ENCODE measurements around the gene NLRP9. TPM values are rescaled to one million over a fixed set of nuclear protein-coding genes. Genes with fewer than 3 reads are reported as not detected.
A peak's percentile ranks its signal among the peaks of the same experiment; 100 is the strongest.

The NLRP9 gene
- total RNA-seq, 2 experiments from 2014 or later: not detected

DNA sequence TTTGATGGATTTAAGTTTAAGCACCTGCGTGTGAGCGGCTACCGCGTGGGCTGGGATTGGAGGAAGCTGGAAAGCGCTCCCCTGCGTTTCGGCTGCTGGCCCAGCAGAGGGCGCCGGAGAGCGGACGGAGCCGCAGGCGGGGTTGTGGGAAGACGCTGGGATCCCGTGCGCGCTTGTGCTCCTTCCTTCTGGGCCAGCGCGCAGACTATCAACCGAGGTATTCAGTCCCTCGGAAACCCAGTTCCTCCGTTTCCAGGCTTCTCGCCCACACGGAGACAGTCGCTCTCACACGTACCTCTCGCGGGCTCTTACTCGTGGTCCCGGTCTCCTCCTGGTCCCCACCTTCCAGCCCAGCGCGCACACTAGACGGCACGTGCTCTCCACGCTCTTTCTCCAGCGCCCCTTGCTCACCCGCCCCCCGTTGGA lies 34.4 kb downstream of the NLRP9 start:
- intact Hi-C loops (cut with micrococcal nuclease): no loop called here
- H3K9me3 Mint-ChIP-seq: no peaks in the 10 kb centered on the region
- no peak overlapping the region for H3K27ac Mint-ChIP-seq
- peaks cover 2% of the 10 kb centered on the region for H3K4me1 Mint-ChIP-seq (ENCODE audit: low read depth)
- CTCF ChIA-PET: interaction anchor here (0.7 to 2.2 kb wide), 6 partner anchors 15 to 106 kb away, joined by 3 to 10 read pairs (median 4); no protein-coding TSS in a partner anchor
- DNase-seq (peak; percentile 61), ATAC-seq (peak; percentile 85)
- POLR2A ChIA-PET: interaction anchor here (0.6 kb wide), 2 partner anchors 91 kb away, joined by 3 read pairs; no protein-coding TSS in a partner anchor
- peaks cover 20% of the 10 kb centered on the region for H3K36me3 Mint-ChIP-seq (ENCODE audit: low read depth)
- H3K27me3 Mint-ChIP-seq: no peaks in the 10 kb centered on the region
- TF ChIP-seq, protein P1, sequence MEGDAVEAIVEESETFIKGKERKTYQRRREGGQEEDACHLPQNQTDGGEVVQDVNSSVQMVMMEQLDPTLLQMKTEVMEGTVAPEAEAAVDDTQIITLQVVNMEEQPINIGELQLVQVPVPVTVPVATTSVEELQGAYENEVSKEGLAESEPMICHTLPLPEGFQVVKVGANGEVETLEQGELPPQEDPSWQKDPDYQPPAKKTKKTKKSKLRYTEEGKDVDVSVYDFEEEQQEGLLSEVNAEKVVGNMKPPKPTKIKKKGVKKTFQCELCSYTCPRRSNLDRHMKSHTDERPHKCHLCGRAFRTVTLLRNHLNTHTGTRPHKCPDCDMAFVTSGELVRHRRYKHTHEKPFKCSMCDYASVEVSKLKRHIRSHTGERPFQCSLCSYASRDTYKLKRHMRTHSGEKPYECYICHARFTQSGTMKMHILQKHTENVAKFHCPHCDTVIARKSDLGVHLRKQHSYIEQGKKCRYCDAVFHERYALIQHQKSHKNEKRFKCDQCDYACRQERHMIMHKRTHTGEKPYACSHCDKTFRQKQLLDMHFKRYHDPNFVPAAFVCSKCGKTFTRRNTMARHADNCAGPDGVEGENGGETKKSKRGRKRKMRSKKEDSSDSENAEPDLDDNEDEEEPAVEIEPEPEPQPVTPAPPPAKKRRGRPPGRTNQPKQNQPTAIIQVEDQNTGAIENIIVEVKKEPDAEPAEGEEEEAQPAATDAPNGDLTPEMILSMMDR (IDR thresholded peaks at IDR 0.05): peak; percentile 82
- H3K4me3 Mint-ChIP-seq: no peak overlapping the region

DNA sequence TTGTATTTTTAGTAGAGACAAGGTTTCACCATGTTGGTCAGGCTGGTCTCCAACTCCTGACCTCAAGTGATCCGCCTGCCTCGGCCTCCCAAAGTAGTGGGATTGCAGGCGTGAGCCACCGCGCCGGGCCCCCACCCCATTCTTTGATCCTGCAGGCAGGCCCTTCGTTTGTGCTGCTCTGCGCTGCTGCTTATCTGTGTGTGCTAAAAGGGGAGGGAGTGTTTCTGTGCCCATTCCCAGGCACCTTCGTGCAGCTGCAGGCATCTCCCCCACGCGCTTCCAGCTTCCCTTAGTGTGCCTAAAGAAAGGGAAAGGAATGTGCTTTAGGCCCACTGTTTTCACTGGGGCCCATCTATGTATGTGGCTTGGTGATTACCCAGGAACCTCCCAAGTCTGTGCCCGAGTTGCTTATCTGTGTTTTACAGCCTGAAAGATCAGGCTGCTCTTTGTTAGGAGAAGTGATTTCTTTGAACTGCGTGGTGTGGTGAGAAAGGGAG lies 36.0 kb downstream of the NLRP9 start:
- no peak overlapping the region for H3K4me3 Mint-ChIP-seq
- ATAC-seq (no peak), DNase-seq (no peak)
- ChIA-PET CTCF (interaction anchor here (0.6 to 2.2 kb wide), 3 partner anchors 9 to 107 kb away, joined by 3 to 10 read pairs (median 5); no protein-coding TSS in a partner anchor), POLR2A (interaction anchor here (0.8 kb wide), 1 partner anchor 1361 kb away, joined by 3 read pairs; no protein-coding TSS in a partner anchor)
- peaks cover 24% of the 10 kb centered on the region for H3K36me3 Mint-ChIP-seq (ENCODE audit: low read depth)
- peaks cover 2% of the 10 kb centered on the region for H3K4me1 Mint-ChIP-seq (ENCODE audit: low read depth)
- no peak overlapping the region for H3K27ac Mint-ChIP-seq
- intact Hi-C loops (cut with micrococcal nuclease): no loop called here
- H3K27me3 Mint-ChIP-seq: no peaks in the 10 kb centered on the region
- no peaks in the 10 kb centered on the region for H3K9me3 Mint-ChIP-seq
- TF ChIP-seq, protein P1 (IDR thresholded peaks at IDR 0.05): no peak

DNA sequence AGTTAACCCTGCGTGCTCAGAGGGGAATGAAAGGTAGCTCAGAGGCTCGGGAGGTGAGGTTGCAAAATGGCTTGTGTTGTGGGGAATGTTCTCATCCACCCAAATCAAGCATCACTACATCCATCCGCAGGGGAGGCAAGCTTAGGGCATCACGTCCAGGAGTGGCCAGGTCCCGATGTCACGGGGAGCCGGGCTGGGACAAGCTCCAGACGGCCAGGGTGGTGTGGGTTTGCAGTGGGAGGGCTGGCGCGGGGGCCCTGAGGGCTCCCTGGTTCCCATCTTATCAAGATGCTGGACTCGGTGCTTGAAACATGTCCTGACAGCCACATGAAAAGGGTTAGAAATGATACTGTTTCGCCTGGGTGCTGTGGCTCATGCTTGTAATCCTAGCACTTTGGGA lies 37.4 kb downstream of the NLRP9 start:
- peaks cover 24% of the 10 kb centered on the region for H3K36me3 Mint-ChIP-seq (ENCODE audit: low read depth)
- ChIA-PET POLR2A (no interaction called here), CTCF (no interaction called here)
- H3K4me3 Mint-ChIP-seq: no peak overlapping the region
- no peaks in the 10 kb centered on the region for H3K9me3 Mint-ChIP-seq
- intact Hi-C loops (cut with micrococcal nuclease): no loop called here
- TF ChIP-seq, protein P1 (IDR thresholded peaks at IDR 0.05): no peak
- ATAC-seq (no peak), DNase-seq (no peak)
- H3K27ac Mint-ChIP-seq: no peak overlapping the region
- no peaks in the 10 kb centered on the region for H3K27me3 Mint-ChIP-seq
- H3K4me1 Mint-ChIP-seq (ENCODE audit: low read depth): peaks cover 2% of the 10 kb centered on the region

DNA sequence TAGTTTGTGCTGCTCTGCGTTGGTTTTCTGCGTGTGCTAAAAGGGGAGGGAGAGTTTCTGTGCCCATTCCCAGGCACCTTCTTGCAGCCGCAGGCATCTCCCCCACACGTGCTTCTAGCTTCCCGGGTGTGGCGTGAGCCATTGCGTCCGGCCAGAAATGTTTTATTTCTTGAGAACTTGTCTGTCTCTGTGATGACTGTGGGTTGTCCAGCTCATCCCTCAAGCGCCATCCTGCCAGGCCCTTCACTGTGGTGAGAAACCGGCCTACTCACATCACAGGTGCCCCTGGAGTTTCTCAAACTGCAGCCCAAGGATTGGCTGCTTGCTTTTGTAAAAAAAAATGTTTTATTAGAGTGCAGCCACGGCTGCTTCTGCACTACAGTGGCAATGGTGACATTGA lies 39.0 kb downstream of the NLRP9 start:
- no peak for DNase-seq
- Mint-ChIP-seq H3K27me3 (no peaks in the 10 kb centered on the region), H3K4me3 (no peak overlapping the region), H3K36me3 (ENCODE audit: low read depth) (peaks cover 19% of the 10 kb centered on the region), H3K9me3 (no peaks in the 10 kb centered on the region), H3K4me1 (ENCODE audit: low read depth) (peaks cover 2% of the 10 kb centered on the region), H3K27ac (no peak overlapping the region)
- POLR2A ChIA-PET: interaction anchor here (0.7 kb wide), 1 partner anchor 175 kb away, joined by 3 read pairs; no protein-coding TSS in a partner anchor
- ATAC-seq: no peak
- CTCF ChIA-PET: no interaction called here
- intact Hi-C loops (cut with micrococcal nuclease): no loop called here
- TF ChIP-seq, protein P1 (IDR thresholded peaks at IDR 0.05): no peak

DNA sequence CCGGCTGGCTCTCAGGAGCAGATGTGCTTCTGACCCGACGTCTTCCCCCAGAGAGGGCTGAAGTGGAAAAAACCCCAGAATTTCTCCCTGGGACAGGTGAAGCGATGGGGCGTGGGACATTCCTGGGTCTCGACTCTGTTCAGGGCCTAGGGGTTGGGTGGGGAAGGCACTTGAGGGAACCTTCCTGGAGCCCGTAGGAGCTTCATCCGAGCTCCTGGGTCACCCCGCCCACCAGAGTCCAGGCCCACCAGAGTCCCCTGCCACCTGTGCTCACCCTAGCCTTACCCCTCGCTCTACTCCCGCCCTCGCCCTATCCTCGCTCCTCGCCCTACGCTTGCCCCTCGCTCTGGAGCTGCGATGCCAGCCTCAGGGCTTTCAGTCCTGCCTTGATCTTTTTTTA lies 39.9 kb downstream of the NLRP9 start:
- no peak overlapping the region for H3K27ac Mint-ChIP-seq
- ChIA-PET CTCF (no interaction called here), POLR2A (no interaction called here)
- DNase-seq (no peak), ATAC-seq (no peak)
- H3K9me3 Mint-ChIP-seq: no peaks in the 10 kb centered on the region
- H3K4me1 Mint-ChIP-seq (ENCODE audit: low read depth): no peaks in the 10 kb centered on the region
- TF ChIP-seq, protein P1 (IDR thresholded peaks at IDR 0.05): no peak
- no peak overlapping the region for H3K4me3 Mint-ChIP-seq
- peaks cover 17% of the 10 kb centered on the region for H3K36me3 Mint-ChIP-seq (ENCODE audit: low read depth)
- no peaks in the 10 kb centered on the region for H3K27me3 Mint-ChIP-seq
- intact Hi-C loops (cut with micrococcal nuclease): no loop called here

Measured in activated CD8-positive, alpha-beta T cell treated with anti-CD3 and anti-CD28 coated beads for 36 hours (primary cell).